ENCODE measurements around the gene ADAM11.

DNA sequence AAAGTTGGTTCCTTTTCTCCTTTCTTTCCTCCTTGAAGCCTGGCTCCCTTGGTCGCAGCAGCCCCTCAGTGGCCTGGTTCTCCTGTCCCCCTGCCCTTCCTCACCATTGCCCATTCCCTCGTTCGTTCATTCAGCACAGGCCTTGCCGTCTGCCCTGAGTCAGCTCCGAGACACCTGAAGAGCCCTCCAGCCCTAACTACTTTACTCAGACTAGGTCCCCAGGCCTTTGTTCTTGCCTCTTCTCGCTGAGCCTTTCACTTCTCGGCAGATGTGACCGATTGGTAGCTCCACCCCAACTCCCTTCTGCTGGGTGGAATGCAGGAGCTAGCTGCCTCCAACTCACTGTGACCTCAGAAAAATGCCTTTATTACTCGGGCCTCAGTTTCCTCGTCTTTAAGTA, 7.0 kb upstream of the ADAM11 start:
- TF ChIP-seq, protein P1, sequence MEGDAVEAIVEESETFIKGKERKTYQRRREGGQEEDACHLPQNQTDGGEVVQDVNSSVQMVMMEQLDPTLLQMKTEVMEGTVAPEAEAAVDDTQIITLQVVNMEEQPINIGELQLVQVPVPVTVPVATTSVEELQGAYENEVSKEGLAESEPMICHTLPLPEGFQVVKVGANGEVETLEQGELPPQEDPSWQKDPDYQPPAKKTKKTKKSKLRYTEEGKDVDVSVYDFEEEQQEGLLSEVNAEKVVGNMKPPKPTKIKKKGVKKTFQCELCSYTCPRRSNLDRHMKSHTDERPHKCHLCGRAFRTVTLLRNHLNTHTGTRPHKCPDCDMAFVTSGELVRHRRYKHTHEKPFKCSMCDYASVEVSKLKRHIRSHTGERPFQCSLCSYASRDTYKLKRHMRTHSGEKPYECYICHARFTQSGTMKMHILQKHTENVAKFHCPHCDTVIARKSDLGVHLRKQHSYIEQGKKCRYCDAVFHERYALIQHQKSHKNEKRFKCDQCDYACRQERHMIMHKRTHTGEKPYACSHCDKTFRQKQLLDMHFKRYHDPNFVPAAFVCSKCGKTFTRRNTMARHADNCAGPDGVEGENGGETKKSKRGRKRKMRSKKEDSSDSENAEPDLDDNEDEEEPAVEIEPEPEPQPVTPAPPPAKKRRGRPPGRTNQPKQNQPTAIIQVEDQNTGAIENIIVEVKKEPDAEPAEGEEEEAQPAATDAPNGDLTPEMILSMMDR (IDR thresholded peaks at IDR 0.05; ENCODE audit: insufficient read depth, low read length, poor library complexity, severe bottlenecking): no peak
- no peak for TF ChIP-seq EZH2phosphoT487 (conservative IDR thresholded peaks at IDR 0.05; ENCODE audit: low read length)
